NCI-H524 (cell line): Measurements from ENCODE around the gene PCGF3.
"Not testable (repeated sequence)": the region's sequence is repeated elsewhere in the genome, so short reads cannot be mapped to it uniquely, and the experiment has no call there.

ENCODE experiments used
- DNase-seq, 2 experiments: peaks; one replicate each; lab custom pipeline; 2025; lab: John Stamatoyannopoulos, UW

PCGF3 gene

GRCh38 chr4:725391-726234 lies 20.0 kb downstream of the PCGF3 start:
- no peak for DNase-seq

- DNase-seq, result no peak
These were observed 20.7 kb downstream of the PCGF3 start for GRCh38 chr4:726235-726787.

GRCh38 chr4:726838-727237 lies 21.2 kb downstream of the PCGF3 start:
- no peak for DNase-seq

GRCh38 chr4:727576-727975 lies 21.9 kb downstream of the PCGF3 start:
- no peak for DNase-seq

DNA sequence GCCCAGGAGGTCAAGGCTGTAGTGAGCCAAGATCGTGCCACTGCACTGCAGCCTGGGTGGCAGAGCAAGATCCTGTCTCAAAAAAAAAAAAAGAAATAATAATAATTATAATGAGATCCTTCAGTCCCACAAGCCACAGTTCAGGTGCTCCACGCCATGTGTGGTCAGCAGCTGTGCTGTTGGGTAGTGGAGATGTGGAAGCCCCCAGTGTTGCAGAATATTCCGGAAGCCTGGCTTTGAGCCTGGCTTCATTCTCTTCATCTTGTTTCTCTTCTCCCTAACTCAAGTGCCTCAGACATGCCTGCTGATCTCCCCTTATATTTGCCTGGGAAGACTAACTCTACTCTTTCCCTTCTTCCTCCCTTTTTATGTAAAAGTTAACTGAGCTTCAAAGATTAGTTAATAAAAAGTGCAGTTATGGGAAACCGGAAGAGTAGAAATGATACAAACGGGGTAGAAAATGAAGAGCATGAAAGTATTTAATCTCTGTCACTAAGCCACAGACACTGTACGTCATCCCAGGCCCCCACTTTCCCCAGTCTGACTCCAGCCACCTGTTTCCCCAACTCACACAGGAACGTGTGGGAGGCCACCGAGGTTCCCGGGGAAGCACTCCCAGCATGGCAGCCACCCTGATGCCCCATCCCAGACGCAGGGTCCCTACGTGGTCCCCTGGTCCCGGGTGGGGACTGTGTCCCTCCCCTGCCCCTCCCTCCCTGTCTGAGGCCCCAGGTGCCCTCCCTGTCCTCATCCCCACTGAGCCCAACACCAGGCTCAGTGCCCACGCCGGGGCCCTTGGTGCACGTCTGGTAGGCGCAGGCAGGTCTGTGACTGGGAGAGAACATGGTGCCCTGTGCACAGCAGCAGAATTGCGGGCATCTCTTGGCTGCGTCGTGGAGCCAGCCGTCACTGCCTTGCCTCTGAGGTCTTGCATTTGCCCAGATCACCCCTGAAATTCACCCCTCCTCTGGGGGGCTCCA lies 24.0 kb downstream of the PCGF3 start:
- DNase-seq, result no peak

GRCh38 chr4:730511-730910 lies 24.9 kb downstream of the PCGF3 start:
- no peak for DNase-seq

GRCh38 chr4:730946-731904 lies 25.6 kb downstream of the PCGF3 start:
- not testable (repeated sequence) for DNase-seq

DNA sequence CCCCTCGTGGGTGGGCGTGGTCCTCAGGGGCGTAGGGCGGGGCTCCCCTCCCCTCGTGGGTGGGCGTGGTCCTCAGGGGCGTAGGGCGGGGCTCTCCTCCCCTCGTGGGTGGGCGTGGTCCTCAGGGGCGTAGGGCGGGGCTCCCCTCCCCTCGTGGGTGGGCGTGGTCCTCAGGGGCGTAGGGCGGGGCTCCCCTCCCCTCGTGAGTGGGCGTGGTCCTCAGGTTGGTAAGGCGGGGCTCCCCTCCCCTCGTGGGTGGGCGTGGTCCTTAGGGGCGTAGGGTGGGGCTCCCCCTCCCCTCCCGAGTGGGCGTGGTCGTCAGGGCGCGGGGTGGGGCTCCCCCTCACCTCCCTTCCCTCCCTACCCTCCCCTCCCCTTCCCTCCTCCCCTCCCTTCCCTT lies 26.3 kb downstream of the PCGF3 start:
- DNase-seq, result not testable (repeated sequence)

- no peak for DNase-seq
These were observed 26.9 kb downstream of the PCGF3 start for GRCh38 chr4:732486-732885.

DNA sequence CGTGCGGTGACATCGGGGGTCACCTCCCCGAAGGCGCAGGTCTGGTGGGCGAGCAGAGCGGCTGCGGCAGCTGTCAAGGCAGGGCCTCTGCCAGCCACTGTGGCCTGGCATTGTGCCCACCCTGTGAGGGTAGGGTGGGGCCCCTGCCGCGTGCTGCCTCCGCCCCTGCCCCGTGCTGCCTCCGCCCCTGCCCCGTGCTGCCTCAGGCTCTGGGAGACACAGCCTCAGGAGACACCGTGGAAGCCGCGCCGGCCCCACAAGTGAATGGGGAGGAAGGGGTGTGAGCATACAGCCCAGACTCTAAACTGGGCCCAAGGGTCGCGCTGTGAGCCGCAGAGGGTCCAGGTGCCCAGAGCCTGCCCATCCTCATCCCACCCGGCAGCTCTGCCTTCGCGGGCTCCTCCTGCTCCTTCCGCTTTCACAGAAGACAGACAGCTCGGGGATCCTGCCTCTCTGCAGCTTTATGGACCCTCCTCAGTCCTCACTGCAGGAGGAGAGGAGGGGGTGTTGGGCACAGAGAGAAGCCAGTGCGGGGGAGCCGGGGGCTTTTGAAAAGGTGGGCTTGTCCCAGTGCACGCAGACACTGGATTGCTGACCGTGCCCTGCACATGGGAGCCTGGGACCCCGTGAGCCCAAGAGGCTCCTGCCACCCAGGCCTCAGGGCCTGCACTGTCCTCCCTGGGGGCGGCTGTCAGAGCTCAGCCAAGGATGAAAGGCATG lies 27.4 kb downstream of the PCGF3 start:
- DNase-seq, result no peak

GRCh38 chr4:733631-733980 lies 28.0 kb downstream of the PCGF3 start:
- no peak for DNase-seq

- DNase-seq, result no peak
These were observed 28.4 kb downstream of the PCGF3 start for GRCh38 chr4:734075-734474.

DNA sequence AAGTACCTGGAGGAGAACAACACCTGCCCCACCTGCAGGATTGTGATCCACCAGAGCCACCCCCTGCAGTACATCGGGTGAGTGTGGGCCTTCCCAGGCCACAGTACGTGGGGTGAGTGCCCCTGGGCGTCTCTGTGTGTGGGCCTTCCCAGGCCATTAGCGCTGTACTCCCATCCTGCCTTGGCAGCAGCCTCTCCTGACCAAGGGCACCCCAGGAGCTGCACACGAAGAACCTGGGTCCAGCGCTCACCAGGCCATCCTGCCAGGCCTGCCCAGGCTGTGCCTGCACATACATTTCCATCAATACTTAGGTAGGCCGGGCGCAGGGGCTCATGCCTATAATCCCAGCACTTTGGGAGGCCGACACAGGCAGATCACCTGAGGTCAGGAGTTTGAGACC lies 29.3 kb downstream of the PCGF3 start:
- no peak for DNase-seq

DNA sequence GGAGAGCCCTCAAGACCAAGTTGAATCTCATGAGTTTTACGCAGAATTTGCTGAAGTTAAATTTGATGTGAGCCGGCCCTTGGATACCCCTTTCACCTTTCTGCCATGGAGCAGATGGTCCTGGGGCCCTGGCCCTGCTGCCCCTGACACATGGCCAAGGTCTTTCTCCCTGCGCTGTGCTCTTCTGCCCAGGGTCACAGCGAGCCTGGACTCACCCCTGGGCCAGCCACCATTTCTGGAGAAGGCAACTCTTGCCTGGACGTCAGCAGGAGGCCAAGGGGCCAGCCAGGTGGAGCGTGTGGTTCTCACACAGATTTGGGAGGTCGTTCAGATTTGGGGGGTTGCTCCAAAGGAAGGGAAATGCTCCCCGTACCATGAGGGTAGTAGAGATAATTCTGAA lies 30.0 kb downstream of the PCGF3 start:
- no peak for DNase-seq

GRCh38 chr4:736561-736960 lies 30.9 kb downstream of the PCGF3 start:
- DNase-seq, result not testable (repeated sequence)

GRCh38 chr4:738781-739280 lies 33.2 kb downstream of the PCGF3 start:
- no peak for DNase-seq

DNA sequence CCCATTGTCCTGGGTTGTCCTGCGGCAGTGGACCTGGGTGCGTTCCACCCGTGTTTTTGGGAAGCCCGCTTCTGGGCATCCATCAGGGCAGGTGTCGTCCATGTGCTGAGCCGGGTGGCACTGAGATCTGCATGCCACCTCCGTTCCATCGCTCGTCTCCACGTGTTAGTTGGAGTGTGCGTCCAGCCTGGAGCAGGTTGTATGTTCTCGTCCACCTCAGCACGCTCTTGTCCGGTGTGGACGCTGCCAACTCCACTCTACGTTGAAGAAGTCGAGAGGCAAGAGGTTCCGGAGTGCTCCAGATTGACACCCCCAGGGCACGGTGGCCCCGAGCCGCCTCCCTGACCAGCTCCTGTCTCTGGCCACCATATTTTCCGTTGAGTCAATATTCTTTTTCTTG lies 33.9 kb downstream of the PCGF3 start:
- DNase-seq, result no peak

GRCh38 chr4:740011-740410 lies 34.4 kb downstream of the PCGF3 start:
- no peak for DNase-seq

DNA sequence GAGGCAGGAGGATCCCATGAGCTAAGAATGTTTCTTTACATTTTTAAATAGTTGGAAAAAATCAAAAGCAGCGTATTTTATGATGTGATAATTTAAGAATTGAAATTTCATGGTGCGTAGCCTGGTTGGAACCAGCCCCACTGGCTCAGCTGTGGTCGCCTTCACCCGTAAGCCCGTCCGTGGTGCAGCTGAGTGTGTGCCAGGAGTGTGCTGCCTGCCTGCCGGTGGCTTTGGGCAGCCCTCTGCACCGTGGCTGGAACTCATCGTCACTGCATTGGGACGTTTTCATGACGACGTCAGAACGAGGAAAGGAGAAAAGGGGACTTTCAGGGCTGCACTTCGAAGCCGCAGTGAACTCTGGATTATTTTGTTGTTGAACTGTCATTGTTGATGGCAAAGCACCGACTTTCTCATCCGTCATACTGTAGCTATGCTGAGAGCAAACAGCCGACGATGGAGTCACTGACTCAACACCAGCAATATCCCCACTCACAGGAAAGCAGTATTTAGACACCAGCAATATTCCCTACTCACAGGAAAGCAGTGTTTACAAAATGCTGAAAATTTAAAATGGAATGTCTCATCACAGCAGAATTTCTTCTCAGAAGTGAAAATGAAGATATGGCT lies 35.1 kb downstream of the PCGF3 start:
- DNase-seq, result no peak

- DNase-seq, result no peak
These were observed 36.6 kb downstream of the PCGF3 start for GRCh38 chr4:742096-742741.
